HG03095 (cell line): ENCODE results near the gene COLEC12.
"Not testable (repeated sequence)": the region's sequence is repeated elsewhere in the genome, so short reads cannot be mapped to it uniquely, and the experiment has no call there.

Source experiments
- ATAC-seq: cut with Tn5 transposase; IDR thresholded peaks from one replicate; pipeline ENCODE4 v1.9.1; 2021; ENCODE audit warnings: moderate library complexity; ENCODE audit not compliant: unreplicated experiment

Gene COLEC12

GRCh38 chr18:294566-294965 is 205.9 kb downstream of the COLEC12 start:
- no peak for ATAC-seq

- ATAC-seq: no peak
Measured at GRCh38 chr18:293536-293935, 207.0 kb downstream of the COLEC12 start.

- ATAC-seq: no peak
Measured at GRCh38 chr18:292271-292670, 208.2 kb downstream of the COLEC12 start.

GRCh38 chr18:289970-290369 is 210.5 kb downstream of the COLEC12 start:
- not testable (repeated sequence) for ATAC-seq

GRCh38 chr18:289026-289425 is 211.5 kb downstream of the COLEC12 start:
- no peak for ATAC-seq

- no peak for ATAC-seq
Measured at GRCh38 chr18:286515-287310, 213.8 kb downstream of the COLEC12 start.

GRCh38 chr18:285817-286216 is 214.7 kb downstream of the COLEC12 start:
- ATAC-seq: no peak

- ATAC-seq: no peak
Measured at GRCh38 chr18:275486-275885, 225.0 kb downstream of the COLEC12 start.

- no peak for ATAC-seq
Measured at GRCh38 chr18:274313-274712, 226.2 kb downstream of the COLEC12 start.

- no peak for ATAC-seq
Measured at GRCh38 chr18:273525-273924, 227.0 kb downstream of the COLEC12 start.

GRCh38 chr18:272650-273049 is 227.9 kb downstream of the COLEC12 start:
- ATAC-seq: no peak

- no peak for ATAC-seq
Measured at GRCh38 chr18:269480-270095, 230.9 kb downstream of the COLEC12 start.

- ATAC-seq: peak; percentile 90
Measured at GRCh38 chr18:267688-268552, 232.6 kb downstream of the COLEC12 start, which contains the start of gene THOC1. THOC1 (minus strand) TSS chr18:268047; CDS start chr18:268019, 28 bp downstream.

GRCh38 chr18:267380-267687 is 233.2 kb downstream of the COLEC12 start:
- ATAC-seq: no peak
